Keratinocyte (primary cell): ENCODE data around the gene MXRA8. TPM values are rescaled to one million over a fixed set of nuclear protein-coding genes. Genes with fewer than 3 reads are reported as not detected.

Experiments
- DNase-seq: peaks from one replicate; pipeline ENCODE4 v3.0.0-alpha.2; 2011; ENCODE audit warnings: low read depth, missing footprints, low spot score
- FAIRE-seq: peaks from 2 replicates; lab custom pipeline; 2011; peaks lifted over from hg19 to GRCh38; lab: Jason Lieb, UNC
- H2AFZ ChIP-seq: 2 replicates; pipeline ENCODE4 v1.6.0; 2012; ENCODE audit warnings: low read length, control low read depth, inconsistent platforms; ENCODE audit not compliant: control insufficient read depth
- H3K27ac ChIP-seq: 2 replicates; pipeline ENCODE4 v1.5.1; 2011; ENCODE audit warnings: low read length; ENCODE audit not compliant: control insufficient read depth, insufficient read depth
- H3K27me3 ChIP-seq: 3 replicates; pipeline ENCODE4 v1.6.0; 2011; ENCODE audit warnings: low read length; ENCODE audit not compliant: control insufficient read depth, insufficient read depth; ENCODE audit errors: extremely low read depth
- H3K36me3 ChIP-seq, 2 experiments: 2 replicates in 1 of 2; 3 replicates in 1 of 2; pipeline ENCODE4 v1.5.1; 2011; ENCODE audit warnings: low read length in 2 of 2, mild to moderate bottlenecking in 1 of 2; ENCODE audit not compliant: control insufficient read depth in 2 of 2, insufficient read depth in 2 of 2; ENCODE audit errors: extremely low read depth in 1 of 2
- H3K4me1 ChIP-seq: 3 replicates; pipeline ENCODE4 v1.5.1; 2011; ENCODE audit warnings: low read length; ENCODE audit not compliant: control insufficient read depth, insufficient read depth; ENCODE audit errors: extremely low read depth
- H3K4me2 ChIP-seq: 3 replicates; pipeline ENCODE4 v1.6.0; 2011; ENCODE audit warnings: low read depth, low read length; ENCODE audit not compliant: control insufficient read depth, insufficient read depth; ENCODE audit errors: extremely low read depth
- H3K4me3 ChIP-seq, 3 experiments: fragments of 200-600 bp in 1 of 3; sonication (generic) in 1 of 3; 2 replicates in 2 of 3; 3 replicates in 1 of 3; pipeline ENCODE4 v1.5.1; 2011 to 2016; ENCODE audit warnings: low read length in 3 of 3, mild to moderate bottlenecking in 3 of 3, control low read depth in 2 of 3, inconsistent platforms in 1 of 3, low read depth in 1 of 3, mixed read lengths in 1 of 3, mixed run types in 1 of 3, moderate library complexity in 1 of 3; ENCODE audit not compliant: control insufficient read depth in 2 of 3, insufficient read depth in 2 of 3; ENCODE audit errors: extremely low read depth in 1 of 3
- H3K79me2 ChIP-seq: 2 replicates; pipeline ENCODE4 v1.6.0; 2012; ENCODE audit warnings: low read length; ENCODE audit not compliant: control insufficient read depth, insufficient read depth
- H3K9ac ChIP-seq: 3 replicates; pipeline ENCODE4 v1.6.0; 2011; ENCODE audit warnings: low read length; ENCODE audit not compliant: control insufficient read depth, insufficient read depth; ENCODE audit errors: extremely low read depth
- H3K9me1 ChIP-seq: 3 replicates; pipeline ENCODE4 v1.6.0; 2011; ENCODE audit warnings: low read length; ENCODE audit not compliant: control insufficient read depth, insufficient read depth; ENCODE audit errors: extremely low read depth
- H3K9me3 ChIP-seq: 2 replicates; pipeline ENCODE4 v1.5.1; 2012; ENCODE audit warnings: low read depth, low read length; ENCODE audit not compliant: control insufficient read depth
- H4K20me1 ChIP-seq: 3 replicates; pipeline ENCODE4 v1.6.0; 2011; ENCODE audit warnings: low read length; ENCODE audit not compliant: control insufficient read depth, insufficient read depth; ENCODE audit errors: extremely low read depth
- EZH2 ChIP-seq: IDR thresholded peaks from one replicate; pipeline ENCODE4 v1.6.1; 2012; ENCODE audit warnings: inconsistent platforms, mild to moderate bottlenecking, low read length, moderate library complexity
- dilution Hi-C: fragments of 300-500 bp; cut with MboI; formaldehyde crosslinking; loops from one replicate; pipeline ENCODE4 v1.7.0; 2020; ENCODE audit warnings: low sequenced_read_pairs; ENCODE audit not compliant: extremely low pct_ligation_motif_present
- polyA plus RNA-seq, 5 experiments: library from polyadenylated mRNA; depleted of rRNA in 3 of 5; stranded (reverse) in 3 of 5; stranded (forward) in 1 of 5; unstranded in 1 of 5; fragments of >200 nt; gene quantifications; 1 replicate in 1 of 5; 2 replicates in 3 of 5; 3 replicates in 1 of 5; pipeline versions ENCODE4 v1.2.1 to v1.2.3, GENCODE V29; 2011 to 2012; ENCODE audit warnings: missing spikeins in 2 of 5, low read depth in 1 of 5, low replicate concordance in 1 of 5
- TF ChIP-seq, protein P1 (sequence below), 3 experiments: IDR thresholded peaks in 1 of 3; conservative IDR thresholded peaks in 1 of 3; optimal IDR thresholded peaks in 1 of 3; 2 replicates in 2 of 3; 3 replicates in 1 of 3; pipeline versions ENCODE3 to v1.5.1; 2011; ENCODE audit warnings: low read length in 3 of 3, mild to moderate bottlenecking in 3 of 3, moderate library complexity in 2 of 3, control low read depth in 1 of 3, inconsistent platforms in 1 of 3; ENCODE audit not compliant: insufficient read depth in 2 of 3; ENCODE audit errors: extremely low read depth in 1 of 3

MXRA8 gene
- polyA plus RNA-seq, 1 donor (not counting 4 experiments of a cell fraction or from before 2014, with no cell fraction given) = not detected

DNA sequence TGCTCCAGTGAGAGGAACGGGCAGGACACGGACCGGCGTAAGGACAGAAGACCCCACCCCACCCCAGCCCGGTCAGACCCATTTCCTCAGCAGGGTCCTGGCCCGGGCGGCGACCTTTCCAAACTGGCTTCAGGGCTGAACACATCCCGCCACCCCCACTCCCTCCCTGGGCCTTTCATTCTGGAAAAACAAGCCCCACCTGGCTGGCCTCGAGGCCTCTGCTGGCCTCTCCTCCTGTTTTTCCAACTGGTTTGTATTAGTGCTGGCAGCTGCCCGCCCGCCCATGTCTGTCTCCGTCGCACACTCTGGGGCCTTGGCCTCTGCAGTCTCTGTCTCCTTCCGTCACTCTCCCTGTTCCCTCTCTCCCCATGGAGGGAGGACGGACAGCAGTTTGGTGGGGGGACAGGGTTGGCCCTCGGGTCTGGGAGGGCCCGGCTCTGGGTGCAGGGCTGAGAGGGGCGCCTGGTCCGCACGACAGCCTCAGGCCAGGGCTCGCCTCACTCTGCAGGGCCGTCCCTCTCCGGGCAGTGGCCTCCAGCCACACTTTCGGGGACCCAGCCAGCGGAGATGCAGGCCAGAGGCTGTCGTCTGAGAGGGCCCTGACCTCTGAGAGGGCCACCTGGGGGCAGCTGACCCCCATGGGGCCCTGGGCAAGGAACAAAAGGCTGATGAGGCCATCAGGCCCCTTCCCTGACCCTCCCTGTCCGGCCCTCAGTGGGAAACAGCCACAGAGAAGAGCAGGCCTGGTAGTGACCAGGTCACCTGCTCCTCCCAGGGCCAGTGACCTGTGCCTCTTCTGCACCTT lies 1.5 kb upstream of the MXRA8 start:
- no peaks in the 10 kb centered on the region for H3K79me2 ChIP-seq
- H3K4me1 ChIP-seq = peaks cover 25% of the 10 kb centered on the region
- no peaks in the 10 kb centered on the region for H3K9me1 ChIP-seq
- FAIRE-seq (no peak), DNase-seq (no peak)
- H3K9ac ChIP-seq = no peak overlapping the region
- H3K4me3 ChIP-seq = no peak overlapping the region
- H3K9me3 ChIP-seq = no peaks in the 10 kb centered on the region
- H3K27me3 ChIP-seq = peaks cover under 1% of the 10 kb centered on the region
- no peak overlapping the region for H2AFZ ChIP-seq
- H4K20me1 ChIP-seq = no peaks in the 10 kb centered on the region
- dilution Hi-C loops = no loop called here
- H3K4me2 ChIP-seq = no peak overlapping the region
- no peaks in the 10 kb centered on the region for H3K36me3 ChIP-seq
- no peak overlapping the region for H3K27ac ChIP-seq
- TF ChIP-seq EZH2 = no peak
- TF ChIP-seq, protein P1, sequence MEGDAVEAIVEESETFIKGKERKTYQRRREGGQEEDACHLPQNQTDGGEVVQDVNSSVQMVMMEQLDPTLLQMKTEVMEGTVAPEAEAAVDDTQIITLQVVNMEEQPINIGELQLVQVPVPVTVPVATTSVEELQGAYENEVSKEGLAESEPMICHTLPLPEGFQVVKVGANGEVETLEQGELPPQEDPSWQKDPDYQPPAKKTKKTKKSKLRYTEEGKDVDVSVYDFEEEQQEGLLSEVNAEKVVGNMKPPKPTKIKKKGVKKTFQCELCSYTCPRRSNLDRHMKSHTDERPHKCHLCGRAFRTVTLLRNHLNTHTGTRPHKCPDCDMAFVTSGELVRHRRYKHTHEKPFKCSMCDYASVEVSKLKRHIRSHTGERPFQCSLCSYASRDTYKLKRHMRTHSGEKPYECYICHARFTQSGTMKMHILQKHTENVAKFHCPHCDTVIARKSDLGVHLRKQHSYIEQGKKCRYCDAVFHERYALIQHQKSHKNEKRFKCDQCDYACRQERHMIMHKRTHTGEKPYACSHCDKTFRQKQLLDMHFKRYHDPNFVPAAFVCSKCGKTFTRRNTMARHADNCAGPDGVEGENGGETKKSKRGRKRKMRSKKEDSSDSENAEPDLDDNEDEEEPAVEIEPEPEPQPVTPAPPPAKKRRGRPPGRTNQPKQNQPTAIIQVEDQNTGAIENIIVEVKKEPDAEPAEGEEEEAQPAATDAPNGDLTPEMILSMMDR (optimal IDR thresholded peaks at IDR 0.05 in 1 of 3, IDR thresholded peaks at IDR 0.05 in 1 of 3, conservative IDR thresholded peaks at IDR 0.05 in 1 of 3; ENCODE audit: extremely low read depth in 1 of 3, insufficient read depth in 2 of 3, low read length in 3 of 3) = no peak

DNA sequence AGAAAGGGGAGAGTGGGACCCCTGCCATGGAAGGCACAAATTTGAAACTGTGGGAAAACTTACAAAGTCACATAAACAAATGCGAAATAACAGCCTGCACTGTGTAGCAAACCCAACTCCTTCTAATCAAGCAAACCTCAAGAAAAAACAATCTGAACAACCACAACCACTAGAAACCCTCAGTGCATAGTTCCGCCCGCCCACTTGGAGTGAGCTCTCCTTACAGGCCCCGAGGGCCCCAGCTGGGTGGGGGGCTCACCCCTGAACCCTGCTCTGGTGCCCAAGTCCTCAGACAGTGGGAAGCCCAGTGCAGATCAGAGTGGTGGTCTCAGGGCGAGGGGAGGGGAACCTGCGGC lies 931 bp upstream of the MXRA8 start:
- dilution Hi-C loops = no loop called here
- no peaks in the 10 kb centered on the region for H3K79me2 ChIP-seq
- H3K9me3 ChIP-seq = no peaks in the 10 kb centered on the region
- H3K4me3 ChIP-seq = no peak overlapping the region
- H3K4me1 ChIP-seq = peaks cover 22% of the 10 kb centered on the region
- no peaks in the 10 kb centered on the region for H4K20me1 ChIP-seq
- no peak overlapping the region for H3K4me2 ChIP-seq
- H3K9me1 ChIP-seq = no peaks in the 10 kb centered on the region
- FAIRE-seq (no peak), DNase-seq (no peak)
- H3K36me3 ChIP-seq = no peaks in the 10 kb centered on the region
- H2AFZ ChIP-seq = no peak overlapping the region
- peaks cover 6% of the 10 kb centered on the region for H3K27me3 ChIP-seq
- no peak overlapping the region for H3K9ac ChIP-seq
- TF ChIP-seq, protein P1 (optimal IDR thresholded peaks at IDR 0.05 in 1 of 3, IDR thresholded peaks at IDR 0.05 in 1 of 3, conservative IDR thresholded peaks at IDR 0.05 in 1 of 3; ENCODE audit: extremely low read depth in 1 of 3, insufficient read depth in 2 of 3, low read length in 3 of 3) = no peak
- no peak overlapping the region for H3K27ac ChIP-seq
